ENCODE data around the gene OTOP2. TPM values are rescaled to one million over a fixed set of nuclear protein-coding genes. Genes with fewer than 3 reads are reported as not detected.

OTOP2 gene
- total RNA-seq, 6 donors from 2014 or later: not detected

GRCh38 chr17:74923538-74924249, 379 bp upstream of the OTOP2 start:
- WGBS, 2 donors: 0 to 4% methylated on average over 3 to 44 of the region's 59 CpGs
- Histone ChIP-seq H3K4me1 (peaks cover 22 to 23% (median 22%) of the 10 kb centered on the region in 4 donors), H3K9me3 (no peaks in the 10 kb centered on the region), H3K36me3 (no peaks in the 10 kb centered on the region), H3K4me3 (peak overlapping the region in 3 of 4 donors; percentile 23 to 43 (median 40)), H3K27me3 (peaks cover 0 to 46% (median 20%) of the 10 kb centered on the region in 4 donors), H3K27ac (no peak overlapping the region)
- DNase-seq: peak; percentile 73 to 94
- no peak for TF ChIP-seq POLR2A (IDR thresholded peaks at IDR 0.05)
- TF ChIP-seq EP300 (IDR thresholded peaks at IDR 0.05): no peak
- TF ChIP-seq POLR2AphosphoS5 (IDR thresholded peaks at IDR 0.05): no peak
- TF ChIP-seq CTCF (IDR thresholded peaks at IDR 0.05): peak; percentile 70 to 89 (median 79)
- ATAC-seq (ENCODE audit: low FRiP score in 2 of 2): peak; percentile 64 to 86

DNA sequence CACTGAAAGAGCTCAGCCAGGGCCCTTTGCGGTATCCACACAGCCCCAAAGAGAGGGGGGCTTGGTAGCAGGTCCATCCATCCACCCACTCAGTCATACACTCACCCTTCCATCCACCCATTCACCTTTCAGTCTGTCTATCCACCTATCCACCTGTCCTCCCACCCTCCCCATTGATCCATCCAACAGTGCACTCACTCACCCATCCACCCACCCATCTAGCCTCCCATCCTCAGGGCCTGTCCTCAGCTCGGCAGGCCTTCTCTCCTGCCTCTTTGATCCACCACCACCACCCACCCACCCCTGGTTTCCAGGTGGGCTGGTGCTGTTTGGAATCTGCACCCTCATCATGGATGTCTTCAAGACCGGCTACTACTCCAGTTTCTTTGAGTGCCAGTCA, 1.2 kb downstream of the OTOP2 start:
- no peaks in the 10 kb centered on the region for H3K36me3 ChIP-seq
- TF ChIP-seq EP300 (IDR thresholded peaks at IDR 0.05) (no peak), CTCF (IDR thresholded peaks at IDR 0.05) (no peak), POLR2A (IDR thresholded peaks at IDR 0.05) (no peak), POLR2AphosphoS5 (IDR thresholded peaks at IDR 0.05) (no peak)
- H3K9me3 ChIP-seq: no peaks in the 10 kb centered on the region
- DNase-seq: no peak
- no peak overlapping the region for H3K27ac ChIP-seq
- peaks cover 22 to 23% (median 22%) of the 10 kb centered on the region in 4 donors for H3K4me1 ChIP-seq
- H3K4me3 ChIP-seq: no peak overlapping the region
- 53 to 67% methylated on average over 3 of the region's 3 CpGs for WGBS, 2 donors
- H3K27me3 ChIP-seq: peaks cover 0 to 46% (median 17%) of the 10 kb centered on the region in 4 donors
- no peak for ATAC-seq (ENCODE audit: low FRiP score in 2 of 2)

GRCh38 chr17:74928786-74929185, 4.7 kb downstream of the OTOP2 start:
- 47 to 67% methylated on average over 4 to 6 of the region's 6 CpGs for WGBS, 2 donors
- no peak overlapping the region for H3K4me3 ChIP-seq
- peaks cover 0 to 23% (median 6%) of the 10 kb centered on the region in 4 donors for H3K27me3 ChIP-seq
- no peaks in the 10 kb centered on the region for H3K9me3 ChIP-seq
- ATAC-seq (ENCODE audit: low FRiP score in 2 of 2): no peak
- TF ChIP-seq CTCF (IDR thresholded peaks at IDR 0.05) (no peak), EP300 (IDR thresholded peaks at IDR 0.05) (no peak), POLR2AphosphoS5 (IDR thresholded peaks at IDR 0.05) (no peak), POLR2A (IDR thresholded peaks at IDR 0.05) (no peak)
- H3K27ac ChIP-seq: no peak overlapping the region
- no peak for DNase-seq
- peaks cover 11 to 12% (median 11%) of the 10 kb centered on the region in 4 donors for H3K4me1 ChIP-seq
- H3K36me3 ChIP-seq: no peaks in the 10 kb centered on the region

- Histone ChIP-seq H3K4me3 (no peak overlapping the region), H3K27ac (no peak overlapping the region), H3K27me3 (peaks cover 0 to 10% (median 2%) of the 10 kb centered on the region in 4 donors), H3K4me1 (peaks cover 0 to 4% (median 3%) of the 10 kb centered on the region in 4 donors), H3K36me3 (no peaks in the 10 kb centered on the region), H3K9me3 (no peaks in the 10 kb centered on the region)
- no peak for DNase-seq
- ATAC-seq (ENCODE audit: low FRiP score in 2 of 2): no peak
- TF ChIP-seq POLR2A (IDR thresholded peaks at IDR 0.05): no peak
- WGBS, 2 donors: 89 to 94% methylated on average over 24 of the region's 24 CpGs
Measured at GRCh38 chr17:74930535-74931036, 6.5 kb downstream of the OTOP2 start.

DNA sequence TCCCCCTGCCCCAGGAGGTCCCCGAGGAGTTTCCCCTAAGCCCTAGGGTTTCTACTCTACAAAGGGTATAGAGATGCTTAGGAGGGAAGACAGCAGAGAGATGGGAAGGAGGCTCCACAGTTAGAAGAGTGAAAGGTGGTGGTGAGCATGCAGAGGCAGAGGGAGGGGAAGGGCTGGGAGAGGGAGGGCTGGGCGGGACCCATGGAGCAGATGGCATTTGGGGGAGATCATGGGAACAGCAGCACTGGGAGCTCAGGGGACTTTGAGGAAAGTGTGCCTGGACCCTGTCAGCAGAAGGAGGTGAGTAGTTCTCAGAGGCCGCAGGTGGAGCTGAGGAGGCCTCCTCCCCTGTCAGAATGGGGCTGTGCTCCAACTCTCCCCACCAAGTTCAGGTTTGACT, 11.0 kb downstream of the OTOP2 start:
- DNase-seq: no peak
- Histone ChIP-seq H3K36me3 (no peaks in the 10 kb centered on the region), H3K4me1 (peaks cover 0 to 12% (median 11%) of the 10 kb centered on the region in 4 donors), H3K9me3 (no peaks in the 10 kb centered on the region), H3K27ac (no peak overlapping the region), H3K27me3 (peaks cover 3 to 24% (median 7%) of the 10 kb centered on the region in 4 donors), H3K4me3 (no peak overlapping the region)
- TF ChIP-seq POLR2A (IDR thresholded peaks at IDR 0.05) (no peak), POLR2AphosphoS5 (IDR thresholded peaks at IDR 0.05) (no peak), CTCF (IDR thresholded peaks at IDR 0.05) (no peak), EP300 (IDR thresholded peaks at IDR 0.05) (no peak)
- WGBS, 2 donors: 73 to 74% methylated on average over 3 of the region's 3 CpGs
- ATAC-seq (ENCODE audit: low FRiP score in 2 of 2): no peak
